Neural progenitor cell (in vitro differentiated cells): ENCODE measurements around the gene CTDP1. TPM values are rescaled to one million over a fixed set of nuclear protein-coding genes. Genes with fewer than 3 reads are reported as not detected.

Source experiments
- DNase-seq: peaks from one replicate; pipeline ENCODE4 v3.0.0-alpha.2; 2016; ENCODE audit warnings: low spot score
- H2AFZ ChIP-seq: fragments of 200-600 bp; sonication (generic); replicated peaks from 2 replicates; pipeline ENCODE4 v1.6.1; 2016; ENCODE audit warnings: antibody characterized with exemption
- H3F3A ChIP-seq: fragments of 200-600 bp; sonication (generic); 2 replicates; pipeline ENCODE4 v1.6.1; 2016; ENCODE audit warnings: antibody characterized with exemption, low read depth
- H3K27ac ChIP-seq: fragments of 200-600 bp; sonication (generic); 2 replicates; pipeline ENCODE4 v1.5.1; 2016; ENCODE audit warnings: mild to moderate bottlenecking
- H3K27me3 ChIP-seq: fragments of 200-600 bp; sonication (generic); 2 replicates; pipeline ENCODE4 v1.6.1; 2016; ENCODE audit warnings: mild to moderate bottlenecking, moderate library complexity
- H3K36me3 ChIP-seq: fragments of 200-600 bp; sonication (generic); 2 replicates; pipeline ENCODE4 v1.5.1; 2016
- H3K4me1 ChIP-seq: fragments of 200-600 bp; sonication (generic); 2 replicates; pipeline ENCODE4 v1.6.1; 2016; ENCODE audit warnings: mixed run types
- H3K4me2 ChIP-seq: fragments of 200-600 bp; sonication (generic); 2 replicates; pipeline ENCODE4 v1.6.1; 2016
- H3K4me3 ChIP-seq: fragments of 200-600 bp; sonication (generic); 2 replicates; pipeline ENCODE4 v1.5.1; 2016
- H3K79me2 ChIP-seq: fragments of 200-600 bp; sonication (generic); 2 replicates; pipeline ENCODE4 v1.6.1; 2016; ENCODE audit warnings: low read depth
- H3K9ac ChIP-seq: fragments of 200-600 bp; sonication (generic); 2 replicates; pipeline ENCODE4 v1.6.1; 2016
- H3K9me3 ChIP-seq: fragments of 200-600 bp; sonication (generic); 2 replicates; pipeline ENCODE4 v1.5.1; 2016; ENCODE audit warnings: low read depth
- H4K20me1 ChIP-seq: fragments of 200-600 bp; sonication (generic); 2 replicates; pipeline ENCODE4 v1.6.1; 2016; ENCODE audit warnings: low read depth
- H3K27ac Mint-ChIP-seq: 3 replicates; pipeline ENCODE4 v1.8.0; 2021; ENCODE audit warnings: mixed read lengths
- H3K27me3 Mint-ChIP-seq: 2 replicates; pipeline ENCODE4 v1.8.0; 2022; ENCODE audit warnings: low read depth, mild to moderate bottlenecking, inconsistent platforms, moderate library complexity, mixed read lengths; ENCODE audit not compliant: insufficient read depth
- H3K36me3 Mint-ChIP-seq: 3 replicates; pipeline ENCODE4 v1.8.0; 2021; ENCODE audit warnings: mixed read lengths
- H3K4me1 Mint-ChIP-seq: 3 replicates; pipeline ENCODE4 v1.8.0; 2021; ENCODE audit warnings: mixed read lengths
- H3K4me3 Mint-ChIP-seq: 3 replicates; pipeline ENCODE4 v1.8.0; 2021; ENCODE audit warnings: mild to moderate bottlenecking, moderate library complexity, mixed read lengths
- H3K9me3 Mint-ChIP-seq: 3 replicates; pipeline ENCODE4 v1.8.0; 2020; ENCODE audit warnings: mixed read lengths
- EZH2 ChIP-seq: fragments of 200-600 bp; sonication (generic); IDR thresholded peaks from 2 replicates; pipeline ENCODE4 v1.6.1; 2017; ENCODE audit warnings: antibody characterized with exemption, mild to moderate bottlenecking, moderate library complexity
- EZH2phosphoT487 ChIP-seq: fragments of 200-600 bp; sonication (generic); IDR thresholded peaks from 2 replicates; pipeline ENCODE4 v1.6.1; 2017; ENCODE audit warnings: antibody characterized with exemption
- total RNA-seq: library from RNA; depleted of rRNA; stranded (reverse); fragments of >200 nt; gene quantifications from 2 replicates; pipeline ENCODE4 v1.2.3, GENCODE V29; 2015; ENCODE audit warnings: low replicate concordance
- TF ChIP-seq, protein P1 (sequence below): fragments of 200-600 bp; sonication (generic); IDR thresholded peaks from 2 replicates; pipeline ENCODE4 v1.5.1; 2017; ENCODE audit warnings: antibody characterized with exemption, mild to moderate bottlenecking

Gene CTDP1
- total RNA-seq, 1 donor from 2014 or later: 11.8 TPM

GRCh38 chr18:79699653-79700052 is 20.1 kb downstream of the CTDP1 start:
- Mint-ChIP-seq H3K36me3 (peaks cover 27% of the 10 kb centered on the region), H3K9me3 (no peaks in the 10 kb centered on the region), H3K4me3 (no peak overlapping the region), H3K27me3 (peaks cover 8% of the 10 kb centered on the region), H3K4me1 (no peaks in the 10 kb centered on the region), H3K27ac (no peak overlapping the region)
- Histone ChIP-seq H3K9me3 (no peaks in the 10 kb centered on the region), H2AFZ (no peak overlapping the region), H3K36me3 (no peaks in the 10 kb centered on the region), H3F3A (no peaks in the 10 kb centered on the region), H3K27ac (no peak overlapping the region), H3K4me2 (no peak overlapping the region), H3K27me3 (no peaks in the 10 kb centered on the region), H3K79me2 (no peaks in the 10 kb centered on the region), H3K4me3 (no peak overlapping the region), H3K4me1 (no peaks in the 10 kb centered on the region), H4K20me1 (peaks cover 3% of the 10 kb centered on the region), H3K9ac (no peak overlapping the region)
- TF ChIP-seq EZH2 (no peak), EZH2phosphoT487 (no peak)
- TF ChIP-seq, protein P1, sequence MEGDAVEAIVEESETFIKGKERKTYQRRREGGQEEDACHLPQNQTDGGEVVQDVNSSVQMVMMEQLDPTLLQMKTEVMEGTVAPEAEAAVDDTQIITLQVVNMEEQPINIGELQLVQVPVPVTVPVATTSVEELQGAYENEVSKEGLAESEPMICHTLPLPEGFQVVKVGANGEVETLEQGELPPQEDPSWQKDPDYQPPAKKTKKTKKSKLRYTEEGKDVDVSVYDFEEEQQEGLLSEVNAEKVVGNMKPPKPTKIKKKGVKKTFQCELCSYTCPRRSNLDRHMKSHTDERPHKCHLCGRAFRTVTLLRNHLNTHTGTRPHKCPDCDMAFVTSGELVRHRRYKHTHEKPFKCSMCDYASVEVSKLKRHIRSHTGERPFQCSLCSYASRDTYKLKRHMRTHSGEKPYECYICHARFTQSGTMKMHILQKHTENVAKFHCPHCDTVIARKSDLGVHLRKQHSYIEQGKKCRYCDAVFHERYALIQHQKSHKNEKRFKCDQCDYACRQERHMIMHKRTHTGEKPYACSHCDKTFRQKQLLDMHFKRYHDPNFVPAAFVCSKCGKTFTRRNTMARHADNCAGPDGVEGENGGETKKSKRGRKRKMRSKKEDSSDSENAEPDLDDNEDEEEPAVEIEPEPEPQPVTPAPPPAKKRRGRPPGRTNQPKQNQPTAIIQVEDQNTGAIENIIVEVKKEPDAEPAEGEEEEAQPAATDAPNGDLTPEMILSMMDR: no peak
- no peak for DNase-seq

DNA sequence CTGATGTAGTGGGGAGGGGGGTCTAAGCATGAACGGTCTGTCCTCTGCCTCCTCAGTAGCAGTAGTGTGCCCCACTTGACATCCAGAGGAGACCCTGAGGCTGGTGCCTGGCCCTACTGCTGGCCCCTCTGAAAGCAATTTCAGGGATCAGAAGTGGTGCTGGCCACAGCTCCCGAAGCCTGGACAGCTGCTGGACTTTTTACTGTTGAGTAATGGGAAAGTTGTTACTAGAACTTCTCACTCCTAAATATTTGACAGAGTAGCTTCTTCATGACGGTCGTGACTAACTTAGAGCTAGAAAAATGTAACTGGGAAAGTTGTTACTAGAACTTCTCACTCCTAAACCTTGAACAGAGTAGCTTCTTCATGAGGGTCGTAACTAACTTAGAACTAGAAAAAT is 23.3 kb downstream of the CTDP1 start:
- peaks cover 29% of the 10 kb centered on the region for H3K36me3 Mint-ChIP-seq

GRCh38 chr18:79704631-79705030 is 25.0 kb downstream of the CTDP1 start:
- no peak overlapping the region for H3K27ac ChIP-seq
- Mint-ChIP-seq H3K9me3 (no peaks in the 10 kb centered on the region), H3K27ac (no peak overlapping the region), H3K36me3 (peaks cover 25% of the 10 kb centered on the region), H3K4me3 (no peak overlapping the region), H3K4me1 (no peaks in the 10 kb centered on the region), H3K27me3 (peaks cover 7% of the 10 kb centered on the region)
- no peak overlapping the region for H3K4me2 ChIP-seq
- no peak for DNase-seq
- H3K36me3 ChIP-seq: no peaks in the 10 kb centered on the region
- H3K4me1 ChIP-seq: no peaks in the 10 kb centered on the region
- H3F3A ChIP-seq: no peaks in the 10 kb centered on the region
- no peak overlapping the region for H3K4me3 ChIP-seq
- no peaks in the 10 kb centered on the region for H3K9me3 ChIP-seq
- H3K79me2 ChIP-seq: no peaks in the 10 kb centered on the region
- no peak overlapping the region for H3K9ac ChIP-seq
- TF ChIP-seq, protein P1: no peak
- TF ChIP-seq EZH2phosphoT487: no peak
- H3K27me3 ChIP-seq: no peaks in the 10 kb centered on the region
- H4K20me1 ChIP-seq: peaks cover 3% of the 10 kb centered on the region
- no peak overlapping the region for H2AFZ ChIP-seq

More for the DNA sequence above, 23.3 kb downstream of the CTDP1 start:
- peaks cover 7% of the 10 kb centered on the region for H3K27me3 Mint-ChIP-seq
- peaks cover 3% of the 10 kb centered on the region for H4K20me1 ChIP-seq
- no peaks in the 10 kb centered on the region for H3K9me3 Mint-ChIP-seq
- no peaks in the 10 kb centered on the region for H3K27me3 ChIP-seq
- no peak overlapping the region for H3K27ac ChIP-seq
- TF ChIP-seq EZH2: no peak
- TF ChIP-seq EZH2phosphoT487: no peak
- TF ChIP-seq, protein P1: no peak
- H3K4me3 Mint-ChIP-seq: no peak overlapping the region
- no peaks in the 10 kb centered on the region for H3K4me1 ChIP-seq
- no peak overlapping the region for H2AFZ ChIP-seq
- H3K9me3 ChIP-seq: no peaks in the 10 kb centered on the region
- no peaks in the 10 kb centered on the region for H3K4me1 Mint-ChIP-seq
- no peak overlapping the region for H3K9ac ChIP-seq
- no peak for DNase-seq
- H3F3A ChIP-seq: no peaks in the 10 kb centered on the region
- no peak overlapping the region for H3K4me3 ChIP-seq
- H3K27ac Mint-ChIP-seq: no peak overlapping the region
- no peaks in the 10 kb centered on the region for H3K79me2 ChIP-seq
- no peak overlapping the region for H3K4me2 ChIP-seq
- H3K36me3 ChIP-seq: no peaks in the 10 kb centered on the region

GRCh38 chr18:79705272-79705671 is 25.7 kb downstream of the CTDP1 start:
- Mint-ChIP-seq H3K4me3 (no peak overlapping the region), H3K36me3 (peaks cover 20% of the 10 kb centered on the region), H3K9me3 (no peaks in the 10 kb centered on the region), H3K27ac (no peak overlapping the region), H3K27me3 (peaks cover 4% of the 10 kb centered on the region), H3K4me1 (no peaks in the 10 kb centered on the region)
- H2AFZ ChIP-seq: no peak overlapping the region
- H3K79me2 ChIP-seq: no peaks in the 10 kb centered on the region
- no peaks in the 10 kb centered on the region for H3K27me3 ChIP-seq
- no peak overlapping the region for H3K27ac ChIP-seq
- no peak overlapping the region for H3K4me2 ChIP-seq
- no peaks in the 10 kb centered on the region for H3F3A ChIP-seq
- H3K36me3 ChIP-seq: no peaks in the 10 kb centered on the region
- no peak for TF ChIP-seq EZH2
- TF ChIP-seq, protein P1: no peak
- no peak for TF ChIP-seq EZH2phosphoT487
- no peaks in the 10 kb centered on the region for H3K9me3 ChIP-seq
- H4K20me1 ChIP-seq: peaks cover 3% of the 10 kb centered on the region
- no peak for DNase-seq
- no peak overlapping the region for H3K4me3 ChIP-seq
- H3K4me1 ChIP-seq: no peaks in the 10 kb centered on the region
- no peak overlapping the region for H3K9ac ChIP-seq
